CD4-positive, alpha-beta T cell treated with Interleukin-4 for 4 hours (primary cell): ENCODE results near the gene ITGA6.
A peak's percentile ranks its signal among the peaks of the same experiment; 100 is the strongest.
"Not testable (repeated sequence)": the region's sequence is repeated elsewhere in the genome, so short reads cannot be mapped to it uniquely, and the experiment has no call there.

Source experiments
- DNase-seq: peaks from one replicate; pipeline ENCODE4 v3.0.0-alpha.2; 2020

The ITGA6 gene

DNA sequence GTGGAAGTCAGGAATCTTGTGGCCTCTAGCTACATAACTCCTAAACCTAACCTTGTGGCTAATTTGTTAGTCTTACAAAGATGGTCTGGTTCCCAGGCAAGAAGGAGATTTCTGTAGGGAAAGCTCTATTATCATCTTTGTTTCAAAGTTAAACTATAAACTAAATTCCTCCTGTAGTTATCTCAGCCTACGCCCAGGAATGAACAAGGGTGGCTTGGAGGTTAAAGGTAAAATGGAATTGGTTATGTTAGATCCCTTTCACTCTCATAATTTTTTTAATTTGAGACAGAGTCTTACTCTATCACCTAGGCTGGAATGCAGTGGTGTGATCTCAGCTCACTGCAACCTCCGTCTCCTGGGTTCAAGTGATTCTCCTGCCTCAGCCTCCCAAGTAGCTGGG is 103.9 kb downstream of the ITGA6 start:
- no peak for DNase-seq

DNA sequence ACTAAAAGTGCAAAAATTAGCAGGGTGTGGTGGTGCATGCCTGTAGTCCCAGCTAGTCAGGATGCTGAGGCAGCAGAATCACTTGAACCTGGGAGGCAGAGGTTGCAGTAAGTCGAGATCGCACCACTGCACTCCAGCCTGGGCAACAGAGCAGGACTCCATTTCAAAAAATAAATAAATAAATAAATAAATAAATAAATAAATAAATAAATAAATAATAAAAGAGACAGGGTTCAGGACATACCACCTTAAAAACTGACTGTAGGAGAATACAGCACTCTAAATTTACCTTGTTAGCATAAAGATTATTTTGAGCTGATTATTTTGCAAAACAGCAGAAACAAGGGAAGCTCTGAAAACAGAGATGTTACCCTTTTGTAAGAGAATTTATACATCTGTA is 105.1 kb downstream of the ITGA6 start:
- not testable (repeated sequence) for DNase-seq

GRCh38 chr2:172533687-172534086 is 106.3 kb downstream of the ITGA6 start:
- no peak for DNase-seq

- no peak for DNase-seq
These were observed 107.7 kb downstream of the ITGA6 start for GRCh38 chr2:172535119-172535518.

DNA sequence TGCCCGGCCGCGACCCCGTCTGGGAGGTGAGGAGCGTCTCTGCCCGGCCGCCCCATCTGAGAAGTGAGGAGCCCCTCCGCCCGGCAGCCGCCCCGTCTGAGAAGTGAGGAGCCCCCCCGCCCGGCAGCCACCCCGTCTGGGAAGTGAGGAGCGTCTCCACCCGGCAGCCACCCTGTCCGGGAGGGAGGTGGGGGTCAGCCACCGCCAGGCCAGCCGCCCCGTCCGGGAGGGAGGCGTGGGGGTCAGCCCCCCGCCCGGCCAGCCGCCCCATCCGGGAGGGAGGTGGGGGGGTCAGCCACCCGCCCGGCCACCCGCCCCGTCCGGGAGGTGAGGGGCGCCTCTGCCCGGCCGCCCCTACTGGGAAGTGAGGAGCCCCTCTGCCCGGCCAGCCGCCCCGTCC is 110.5 kb downstream of the ITGA6 start:
- not testable (repeated sequence) for DNase-seq

DNA sequence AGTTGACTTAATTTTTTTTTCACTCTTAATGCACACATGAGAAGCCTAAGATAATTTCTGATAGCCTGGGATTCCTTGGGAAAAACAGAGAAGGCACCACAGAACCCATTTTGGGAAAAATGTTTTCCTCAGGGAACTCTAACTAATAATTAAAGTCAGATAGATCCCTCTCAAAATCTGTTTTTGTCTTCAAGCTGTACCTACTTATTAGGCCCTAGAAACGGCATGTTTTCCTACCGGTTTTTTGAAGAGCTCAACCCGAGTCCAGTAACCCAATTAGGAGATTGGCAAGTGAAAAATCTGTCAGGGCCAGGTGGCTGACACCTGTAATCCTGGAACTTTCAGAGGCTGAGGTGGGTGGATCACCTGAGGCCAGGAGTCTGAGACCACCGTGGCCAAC is 112.4 kb downstream of the ITGA6 start:
- no peak for DNase-seq

DNA sequence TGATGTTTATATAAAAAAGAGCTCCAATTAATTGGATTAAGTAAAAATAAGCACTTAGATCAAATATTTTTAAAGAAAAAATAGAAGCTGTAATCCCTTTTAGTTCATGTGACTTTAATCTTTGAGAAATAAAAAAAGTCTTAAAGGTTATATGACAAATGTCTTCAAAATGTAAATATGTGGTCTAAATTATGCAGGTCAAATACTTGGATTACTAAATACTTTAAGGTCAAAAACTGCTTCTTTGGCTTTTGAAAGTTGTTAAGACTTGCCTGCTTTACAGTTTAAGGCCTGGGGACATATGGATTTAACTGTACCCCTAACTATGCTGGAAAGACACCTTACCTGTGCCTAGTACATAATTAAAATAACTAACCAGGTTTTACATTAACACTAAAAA is 113.0 kb downstream of the ITGA6 start:
- DNase-seq: no peak

GRCh38 chr2:172545408-172546075 is 118.2 kb downstream of the ITGA6 start:
- no peak for DNase-seq

DNA sequence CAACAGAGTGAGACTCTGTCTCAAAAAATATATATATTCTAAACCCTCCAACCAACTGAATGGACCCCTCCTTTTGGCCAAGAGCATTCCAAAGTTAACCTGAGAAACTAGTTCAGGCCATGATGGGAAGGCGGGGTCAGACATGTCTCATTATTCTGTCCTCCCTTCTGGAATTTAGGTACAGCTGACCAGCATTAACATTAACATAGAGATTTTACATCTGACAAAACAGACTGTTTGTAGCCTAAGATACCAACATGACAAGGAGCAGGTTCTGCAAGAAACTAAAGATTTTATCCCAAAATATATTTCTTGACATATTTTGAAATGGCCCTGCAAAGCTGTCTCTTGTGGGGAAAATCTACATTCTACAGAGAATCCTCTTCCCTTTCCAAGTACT is 121.7 kb downstream of the ITGA6 start:
- DNase-seq: no peak

- DNase-seq: peak; percentile 31
These were observed 122.4 kb downstream of the ITGA6 start for GRCh38 chr2:172549802-172550201.

- DNase-seq: no peak
These were observed 123.0 kb downstream of the ITGA6 start for GRCh38 chr2:172550419-172550818.

DNA sequence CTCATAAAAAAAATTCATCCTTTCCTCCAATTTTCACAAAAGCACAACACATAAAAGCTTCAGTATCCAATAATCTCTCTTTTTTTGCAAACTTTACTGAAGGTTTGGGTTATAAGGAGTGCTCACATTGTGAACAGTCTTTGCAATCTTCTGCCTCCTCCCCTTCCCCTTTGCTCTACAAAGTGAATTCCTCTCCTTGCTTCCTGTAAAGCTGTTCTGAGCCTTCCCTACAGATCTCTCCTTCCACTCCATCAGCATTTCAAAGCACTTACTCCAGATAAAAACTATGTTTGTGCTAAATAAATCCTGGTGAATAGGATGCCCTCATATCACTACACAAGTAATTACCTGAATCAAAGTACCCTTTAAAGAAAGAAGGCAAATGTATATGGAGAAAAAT is 123.9 kb downstream of the ITGA6 start:
- DNase-seq: no peak

DNA sequence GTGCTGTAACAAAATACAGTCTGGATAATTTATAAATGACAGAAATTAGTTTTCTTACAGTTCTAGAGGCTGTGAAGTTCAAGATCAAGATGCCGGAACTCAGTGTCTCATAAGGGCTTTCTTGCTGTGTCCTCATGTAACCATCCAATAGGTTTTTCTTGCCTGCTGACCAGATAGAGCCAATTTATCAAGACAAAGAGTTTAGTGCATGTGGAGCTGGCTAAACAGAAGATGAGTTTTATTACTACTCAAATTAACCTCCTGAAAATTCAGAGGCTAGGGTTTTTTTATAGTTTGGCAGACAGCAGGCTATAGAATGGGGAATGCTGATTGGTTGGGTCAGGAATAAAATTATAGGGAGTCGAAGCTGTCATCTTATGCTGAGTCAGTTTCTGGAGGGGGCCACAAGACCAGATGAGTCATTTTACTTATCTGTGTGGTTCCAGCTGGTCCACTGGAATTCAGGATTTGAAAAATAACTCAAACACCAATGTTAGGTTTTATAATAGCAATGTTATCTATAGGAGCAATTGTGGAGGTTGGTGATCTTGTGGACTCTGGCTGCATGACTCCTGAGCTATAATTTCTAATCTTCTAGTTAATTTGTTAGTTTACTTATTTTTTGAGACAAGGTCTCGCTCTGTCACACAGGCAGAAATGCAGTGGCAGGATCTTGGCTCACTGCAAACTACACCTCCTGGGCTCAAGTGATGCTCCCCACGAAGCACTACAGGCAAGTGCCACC is 125.3 kb downstream of the ITGA6 start:
- no peak for DNase-seq

DNA sequence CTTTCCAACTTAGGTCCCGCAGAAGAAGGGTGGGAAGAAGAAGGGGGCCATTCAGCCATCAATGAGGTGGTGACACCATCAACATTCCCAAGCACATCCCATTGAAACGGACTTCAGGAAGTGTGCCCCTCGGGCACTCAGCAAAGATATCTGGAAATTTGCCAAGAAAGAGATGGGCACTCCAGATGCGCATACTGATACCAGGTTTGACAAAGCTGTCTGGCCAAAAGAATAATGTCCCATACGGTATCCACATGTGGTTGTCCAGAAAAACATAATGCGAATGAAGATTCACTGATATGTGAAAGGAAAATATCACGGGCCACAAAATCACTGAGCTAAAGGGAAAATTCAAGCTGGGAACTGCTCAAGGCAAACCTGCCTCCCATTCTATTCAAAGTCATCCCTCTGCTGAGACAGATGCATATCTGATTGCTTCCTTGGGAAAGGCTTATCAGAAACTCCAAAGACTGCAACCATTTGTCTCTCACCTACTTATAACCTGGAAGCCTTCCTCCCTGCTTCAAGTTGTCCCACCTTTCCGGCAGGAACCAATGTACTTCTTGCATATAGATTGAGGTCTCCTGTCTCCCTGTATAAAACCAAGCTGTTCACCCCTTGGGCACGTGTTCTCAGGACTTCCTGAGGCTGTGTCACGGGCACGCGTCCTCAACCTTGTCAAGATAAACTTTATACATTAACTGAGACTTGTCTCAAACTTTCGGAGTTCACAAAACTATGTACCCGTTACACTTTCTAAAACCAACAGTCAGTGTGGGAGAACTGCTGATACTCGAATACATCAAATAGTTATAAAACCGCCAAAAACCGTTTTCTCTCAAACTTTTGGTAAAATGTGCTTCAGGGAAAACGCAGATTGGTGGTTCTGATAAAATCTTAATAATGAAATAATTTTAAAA is 127.2 kb downstream of the ITGA6 start:
- DNase-seq: no peak

DNA sequence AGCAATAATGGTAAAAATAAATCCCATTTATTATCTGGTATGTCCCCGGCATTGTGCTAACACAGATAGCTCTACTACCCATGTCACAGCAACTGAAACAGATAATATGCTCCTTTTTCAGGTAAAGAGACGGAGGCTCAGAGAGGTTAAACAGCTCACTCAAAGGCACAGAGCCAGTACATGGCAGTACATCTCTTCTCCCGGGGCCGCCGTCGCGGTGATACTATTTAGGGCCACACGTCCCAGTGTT is 127.8 kb downstream of the ITGA6 start:
- no peak for DNase-seq
